Karpas-422 (cell line): Measurements from ENCODE around the gene SLC29A1. TPM values are rescaled to one million over a fixed set of nuclear protein-coding genes. Genes with fewer than 3 reads are reported as not detected.
A peak's percentile ranks its signal among the peaks of the same experiment; 100 is the strongest.

Experiments used
- DNase-seq: peaks from one replicate; pipeline ENCODE4 v3.0.0-alpha.2; 2015
- H2AFZ ChIP-seq: fragments of 200-600 bp; sonication (generic); 2 replicates; pipeline ENCODE4 v1.6.1; 2014; ENCODE audit warnings: antibody characterized with exemption, low read length, mixed read lengths
- H3K27ac ChIP-seq: fragments of 200-600 bp; sonication (generic); 2 replicates; pipeline ENCODE4 v1.5.1; 2014; ENCODE audit warnings: mild to moderate bottlenecking, low read length, moderate library complexity
- H3K27me3 ChIP-seq: fragments of 200-600 bp; sonication (generic); 2 replicates; pipeline ENCODE4 v1.6.1; 2014; ENCODE audit warnings: low read length, mixed read lengths
- H3K36me3 ChIP-seq: fragments of 200-600 bp; sonication (generic); 2 replicates; pipeline ENCODE4 v1.6.1; 2014; ENCODE audit warnings: low read length, mixed read lengths; ENCODE audit not compliant: insufficient read depth
- H3K4me1 ChIP-seq: fragments of 200-600 bp; sonication (generic); 2 replicates; pipeline ENCODE4 v1.6.1; 2014; ENCODE audit warnings: mild to moderate bottlenecking, low read length, mixed read lengths
- H3K4me2 ChIP-seq: fragments of 200-600 bp; sonication (generic); 2 replicates; pipeline ENCODE4 v1.6.1; 2014; ENCODE audit warnings: low read length, low read depth, mild to moderate bottlenecking; ENCODE audit not compliant: poor library complexity, severe bottlenecking
- H3K4me3 ChIP-seq: fragments of 200-600 bp; sonication (generic); 2 replicates; pipeline ENCODE4 v1.5.1; 2014; ENCODE audit warnings: mild to moderate bottlenecking, antibody characterized with exemption, low read length, mixed read lengths
- H3K79me2 ChIP-seq: fragments of 200-600 bp; sonication (generic); 2 replicates; pipeline ENCODE4 v1.6.1; 2014; ENCODE audit warnings: mild to moderate bottlenecking, low read length, mixed read lengths
- H3K9ac ChIP-seq: fragments of 200-600 bp; sonication (generic); 2 replicates; pipeline ENCODE4 v1.6.0; 2014; ENCODE audit warnings: low read length
- H3K9me2 ChIP-seq: fragments of 200-600 bp; sonication (generic), shearing (Covaris generic); replicated peaks from 2 replicates; pipeline ENCODE4 v1.6.0; 2014; ENCODE audit warnings: mild to moderate bottlenecking, low read length, moderate library complexity; ENCODE audit not compliant: insufficient read depth
- H3K9me3 ChIP-seq: fragments of 300-700, 200-600 bp; sonication (generic); 2 replicates; pipeline ENCODE4 v1.6.1; 2014; ENCODE audit warnings: low read length, mixed read lengths
- H4K20me1 ChIP-seq: fragments of 200-600 bp; sonication (generic); 2 replicates; pipeline ENCODE4 v1.6.1; 2014; ENCODE audit warnings: mild to moderate bottlenecking, antibody characterized with exemption, low read length, low read depth; ENCODE audit not compliant: insufficient read depth
- total RNA-seq: library from RNA; depleted of rRNA; stranded (reverse); fragments of >200 nt; shearing (Covaris generic); gene quantifications from 2 replicates; pipeline ENCODE4 v1.2.3, GENCODE V29; 2014; ENCODE audit warnings: low replicate concordance

The SLC29A1 gene
- total RNA-seq, 1 experiment from 2014 or later, result 26.9 TPM

DNA sequence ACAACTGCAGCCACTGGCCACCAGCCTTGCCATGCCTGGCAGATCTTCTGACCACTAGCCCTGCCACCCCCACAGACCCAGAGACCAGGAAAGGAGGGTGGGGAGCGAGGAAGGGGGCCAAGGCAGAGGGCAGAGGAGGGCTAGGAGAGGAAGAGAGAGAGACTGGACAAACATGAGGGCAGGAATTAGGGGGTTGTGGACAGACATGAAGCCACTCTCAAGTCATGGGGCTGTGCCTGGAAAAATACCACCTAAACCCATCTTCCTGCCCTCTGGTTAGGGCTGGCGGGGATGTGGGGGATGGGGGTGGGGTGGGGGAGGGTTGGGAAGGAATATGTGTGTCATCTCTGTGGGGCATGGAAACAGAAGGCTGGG is 1.4 kb upstream of the SLC29A1 start:
- H3K79me2 ChIP-seq, result peaks cover 32% of the 10 kb centered on the region
- no peaks in the 10 kb centered on the region for H3K9me3 ChIP-seq
- H3K9me2 ChIP-seq, result no peaks in the 10 kb centered on the region
- H2AFZ ChIP-seq, result no peak overlapping the region
- peak overlapping the region; percentile 39; the same call in 1 of the 2 replicates for H3K9ac ChIP-seq
- no peaks in the 10 kb centered on the region for H3K27me3 ChIP-seq
- no peak overlapping the region for H3K4me2 ChIP-seq
- H3K4me3 ChIP-seq, result no peak overlapping the region
- DNase-seq, result no peak
- H3K36me3 ChIP-seq, result no peaks in the 10 kb centered on the region
- H4K20me1 ChIP-seq, result peaks cover 4% of the 10 kb centered on the region; the same call in 1 of the 2 replicates
- no peak overlapping the region for H3K27ac ChIP-seq
- H3K4me1 ChIP-seq, result peaks cover 64% of the 10 kb centered on the region

DNA sequence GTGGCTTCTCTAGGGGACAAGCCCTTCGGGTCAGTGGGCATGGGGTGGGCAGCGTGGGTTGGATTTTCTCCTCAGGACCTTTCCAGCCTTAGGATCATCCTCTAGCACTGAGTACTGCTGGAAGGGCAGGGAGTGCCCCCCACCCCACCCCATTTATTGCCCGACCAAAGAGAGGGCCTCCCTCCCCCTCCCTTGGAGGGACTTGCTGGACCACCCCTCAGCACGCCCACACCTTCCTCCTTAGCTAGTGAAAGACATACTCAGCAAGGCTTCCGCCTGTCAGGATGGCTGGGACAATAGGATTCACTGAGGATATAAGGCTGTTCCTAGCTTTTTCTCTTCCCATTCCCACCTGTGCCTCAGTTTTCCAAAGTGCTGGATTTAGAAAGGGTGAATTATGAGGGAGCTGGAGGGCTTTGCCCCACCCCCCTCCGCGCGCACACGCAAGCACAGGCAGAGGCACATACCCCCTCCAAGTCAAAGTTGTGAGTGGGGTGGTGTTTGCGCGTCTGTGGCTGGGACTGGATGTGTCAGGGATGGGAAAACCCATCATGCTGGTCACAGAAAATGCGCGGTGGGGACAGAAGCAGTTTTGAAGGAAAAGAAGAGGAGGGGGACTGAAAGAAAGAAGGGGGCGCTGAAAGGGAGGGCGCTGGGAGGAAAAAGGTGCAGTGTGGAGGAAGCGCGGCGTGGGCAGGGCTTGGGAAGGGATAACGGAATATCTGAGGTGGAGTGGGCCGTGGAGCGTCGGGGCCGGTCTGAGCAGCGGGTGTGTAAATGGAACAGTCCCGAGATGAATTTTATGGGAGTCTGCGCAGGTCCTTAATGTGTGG is 693 bp upstream of the SLC29A1 start:
- Histone ChIP-seq H4K20me1 (peaks cover 4% of the 10 kb centered on the region; the same call in 1 of the 2 replicates), H3K79me2 (peaks cover 37% of the 10 kb centered on the region), H3K27me3 (no peaks in the 10 kb centered on the region), H3K4me2 (peak overlapping the region; percentile 92), H3K4me3 (peak overlapping the region; percentile 74), H3K9ac (peak overlapping the region; percentile 84), H3K27ac (no peak overlapping the region), H3K4me1 (peaks cover 64% of the 10 kb centered on the region), H3K9me2 (no peaks in the 10 kb centered on the region), H3K36me3 (no peaks in the 10 kb centered on the region), H3K9me3 (no peaks in the 10 kb centered on the region), H2AFZ (peak overlapping the region; percentile 74; the same call in 1 of the 2 replicates)
- DNase-seq, result no peak

DNA sequence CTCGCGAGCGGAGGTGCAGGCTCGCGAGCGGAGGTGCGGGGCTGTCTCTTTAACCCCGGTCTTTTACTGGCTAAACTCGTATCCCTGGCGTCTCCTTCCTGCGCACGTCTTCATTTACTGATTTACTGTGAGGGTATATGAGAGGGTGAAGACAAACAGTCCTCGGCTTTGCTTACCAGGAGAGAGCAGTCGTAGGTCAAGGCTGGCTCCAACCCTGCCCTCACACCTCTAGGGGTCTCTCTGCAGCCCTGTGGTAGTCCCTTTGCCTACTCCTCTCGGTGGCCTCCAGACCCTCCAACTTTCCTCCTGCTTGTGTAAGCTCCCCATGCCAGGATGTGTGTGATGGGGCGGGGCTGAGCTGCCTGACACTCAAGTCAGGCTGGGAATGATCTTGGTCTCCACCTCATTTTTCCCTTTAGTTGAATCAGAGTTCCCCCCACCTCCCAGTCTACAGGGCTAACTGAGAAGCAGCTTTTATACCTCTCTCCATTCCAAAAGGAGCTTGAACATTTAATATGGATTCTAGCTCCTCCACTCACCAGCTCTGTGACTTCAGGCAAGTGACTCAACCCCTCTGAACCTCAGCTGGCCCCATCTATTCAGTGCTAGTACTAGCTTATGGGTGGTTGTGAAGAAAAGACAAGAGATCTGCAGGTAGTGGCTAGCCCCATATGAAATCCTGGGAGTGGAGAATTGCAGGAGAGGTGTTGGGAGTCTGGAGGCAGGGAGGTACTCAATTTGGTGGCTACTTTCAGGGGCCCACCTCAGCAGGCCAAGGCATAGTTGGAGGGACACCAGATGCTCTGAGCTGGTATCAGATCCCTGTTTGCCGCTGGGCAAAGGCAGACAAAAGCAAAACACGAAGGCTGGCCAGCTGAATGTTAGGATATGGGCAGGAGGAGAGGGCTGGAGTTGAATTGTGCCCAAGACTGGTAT is 902 bp downstream of the SLC29A1 start:
- Histone ChIP-seq H3K4me1 (peaks cover 49% of the 10 kb centered on the region), H3K4me3 (peak overlapping the region; percentile 74), H4K20me1 (no peaks in the 10 kb centered on the region), H3K27ac (no peak overlapping the region; the same call in 1 of the 2 replicates), H2AFZ (peak overlapping the region; percentile 74), H3K36me3 (no peaks in the 10 kb centered on the region; the same call in 1 of the 2 replicates), H3K27me3 (no peaks in the 10 kb centered on the region), H3K79me2 (peaks cover 39% of the 10 kb centered on the region), H3K9ac (peak overlapping the region; percentile 84), H3K9me3 (no peaks in the 10 kb centered on the region), H3K4me2 (peak overlapping the region; percentile 92), H3K9me2 (no peaks in the 10 kb centered on the region)
- peak; percentile 71 for DNase-seq

- Histone ChIP-seq H3K9ac (peak overlapping the region; percentile 84), H3K79me2 (peaks cover 39% of the 10 kb centered on the region), H2AFZ (no peak overlapping the region), H3K4me1 (peaks cover 44% of the 10 kb centered on the region), H3K27ac (no peak overlapping the region), H3K27me3 (no peaks in the 10 kb centered on the region), H3K4me3 (peak overlapping the region; percentile 74), H3K4me2 (peak overlapping the region; percentile 92), H4K20me1 (no peaks in the 10 kb centered on the region), H3K36me3 (no peaks in the 10 kb centered on the region; the same call in 1 of the 2 replicates), H3K9me2 (no peaks in the 10 kb centered on the region), H3K9me3 (no peaks in the 10 kb centered on the region)
- no peak for DNase-seq
Observed at GRCh38 chr6:44224965-44225305, 1.5 kb downstream of the SLC29A1 start.

GRCh38 chr6:44225579-44226325 is 2.4 kb downstream of the SLC29A1 start:
- no peaks in the 10 kb centered on the region for H3K9me3 ChIP-seq
- peak overlapping the region; percentile 74; the same call in 1 of the 2 replicates for H3K4me3 ChIP-seq

GRCh38 chr6:44226368-44227147 is 3.2 kb downstream of the SLC29A1 start:
- peaks cover 39% of the 10 kb centered on the region for H3K79me2 ChIP-seq
- no peaks in the 10 kb centered on the region for H4K20me1 ChIP-seq
- H3K36me3 ChIP-seq, result no peaks in the 10 kb centered on the region; the same call in 1 of the 2 replicates
- H3K27me3 ChIP-seq, result no peaks in the 10 kb centered on the region
- peak overlapping the region; percentile 48 for H3K9ac ChIP-seq
- no peak overlapping the region for H2AFZ ChIP-seq
- peak overlapping the region; percentile 52; the same call in 1 of the 2 replicates for H3K27ac ChIP-seq
- H3K4me3 ChIP-seq, result no peak overlapping the region
- no peaks in the 10 kb centered on the region for H3K9me2 ChIP-seq
- peak overlapping the region; percentile 92 for H3K4me2 ChIP-seq
- H3K9me3 ChIP-seq, result no peaks in the 10 kb centered on the region
- DNase-seq, result no peak
- peaks cover 38% of the 10 kb centered on the region for H3K4me1 ChIP-seq

More at GRCh38 chr6:44225579-44226325, 2.4 kb downstream of the SLC29A1 start:
- Histone ChIP-seq H3K4me1 (peaks cover 42% of the 10 kb centered on the region), H4K20me1 (no peaks in the 10 kb centered on the region), H3K36me3 (no peaks in the 10 kb centered on the region; the same call in 1 of the 2 replicates), H3K9me2 (no peaks in the 10 kb centered on the region), H3K4me2 (peak overlapping the region; percentile 92), H3K79me2 (peaks cover 39% of the 10 kb centered on the region), H3K9ac (peak overlapping the region; percentile 48), H3K27ac (peak overlapping the region; percentile 52), H2AFZ (no peak overlapping the region), H3K27me3 (no peaks in the 10 kb centered on the region)
- no peak for DNase-seq

DNA sequence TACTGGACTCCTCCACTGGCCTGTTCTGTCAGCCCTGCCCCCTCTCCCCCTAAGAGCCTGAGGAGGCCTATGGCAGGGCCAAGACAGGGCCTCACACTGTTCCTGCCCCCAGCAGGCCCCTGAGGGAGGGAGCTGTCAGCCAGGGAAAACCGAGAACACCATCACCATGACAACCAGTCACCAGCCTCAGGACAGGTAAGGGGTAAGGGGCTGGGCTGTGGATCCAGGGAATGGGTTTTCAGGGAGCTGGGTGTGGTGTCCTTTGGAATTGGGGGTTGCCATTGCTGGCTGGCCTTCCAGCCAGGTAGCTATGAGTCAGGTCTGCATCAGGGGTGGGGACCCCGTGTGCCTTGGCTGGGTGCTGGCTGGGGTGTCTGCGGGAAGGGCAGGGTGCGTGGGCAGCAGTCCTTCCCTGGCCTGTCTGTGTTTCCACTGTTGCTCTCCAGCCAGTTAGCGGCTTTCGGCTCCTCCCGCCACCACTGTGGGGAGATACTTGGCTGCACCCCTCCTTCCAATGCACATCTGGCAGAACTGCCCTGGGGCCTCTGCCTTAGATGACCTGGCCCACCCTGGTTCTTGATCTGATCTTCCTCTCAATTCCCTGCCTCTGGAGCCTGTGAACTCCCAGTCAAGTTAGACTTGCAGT is 3.9 kb downstream of the SLC29A1 start:
- DNase-seq, result no peak
- no peaks in the 10 kb centered on the region for H3K9me2 ChIP-seq
- no peak overlapping the region for H3K9ac ChIP-seq
- H3K4me2 ChIP-seq, result no peak overlapping the region
- H2AFZ ChIP-seq, result no peak overlapping the region
- peaks cover 35% of the 10 kb centered on the region for H3K4me1 ChIP-seq
- H3K4me3 ChIP-seq, result no peak overlapping the region
- no peak overlapping the region for H3K27ac ChIP-seq
- H3K9me3 ChIP-seq, result no peaks in the 10 kb centered on the region
- no peaks in the 10 kb centered on the region for H4K20me1 ChIP-seq
- H3K27me3 ChIP-seq, result no peaks in the 10 kb centered on the region
- H3K36me3 ChIP-seq, result no peaks in the 10 kb centered on the region; the same call in 1 of the 2 replicates
- peaks cover 39% of the 10 kb centered on the region for H3K79me2 ChIP-seq
